ENCODE measurements around the gene ZW10. TPM values are rescaled to one million over a fixed set of nuclear protein-coding genes. Genes with fewer than 3 reads are reported as not detected.
"Not testable (repeated sequence)": the region's sequence is repeated elsewhere in the genome, so short reads cannot be mapped to it uniquely, and the experiment has no call there.

The ZW10 gene, protein sequence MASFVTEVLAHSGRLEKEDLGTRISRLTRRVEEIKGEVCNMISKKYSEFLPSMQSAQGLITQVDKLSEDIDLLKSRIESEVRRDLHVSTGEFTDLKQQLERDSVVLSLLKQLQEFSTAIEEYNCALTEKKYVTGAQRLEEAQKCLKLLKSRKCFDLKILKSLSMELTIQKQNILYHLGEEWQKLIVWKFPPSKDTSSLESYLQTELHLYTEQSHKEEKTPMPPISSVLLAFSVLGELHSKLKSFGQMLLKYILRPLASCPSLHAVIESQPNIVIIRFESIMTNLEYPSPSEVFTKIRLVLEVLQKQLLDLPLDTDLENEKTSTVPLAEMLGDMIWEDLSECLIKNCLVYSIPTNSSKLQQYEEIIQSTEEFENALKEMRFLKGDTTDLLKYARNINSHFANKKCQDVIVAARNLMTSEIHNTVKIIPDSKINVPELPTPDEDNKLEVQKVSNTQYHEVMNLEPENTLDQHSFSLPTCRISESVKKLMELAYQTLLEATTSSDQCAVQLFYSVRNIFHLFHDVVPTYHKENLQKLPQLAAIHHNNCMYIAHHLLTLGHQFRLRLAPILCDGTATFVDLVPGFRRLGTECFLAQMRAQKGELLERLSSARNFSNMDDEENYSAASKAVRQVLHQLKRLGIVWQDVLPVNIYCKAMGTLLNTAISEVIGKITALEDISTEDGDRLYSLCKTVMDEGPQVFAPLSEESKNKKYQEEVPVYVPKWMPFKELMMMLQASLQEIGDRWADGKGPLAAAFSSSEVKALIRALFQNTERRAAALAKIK
- total RNA-seq (2014; rRNA removed; shearing (Covaris generic)), result 32.8 and 43.2 TPM in 2 replicates

DNA sequence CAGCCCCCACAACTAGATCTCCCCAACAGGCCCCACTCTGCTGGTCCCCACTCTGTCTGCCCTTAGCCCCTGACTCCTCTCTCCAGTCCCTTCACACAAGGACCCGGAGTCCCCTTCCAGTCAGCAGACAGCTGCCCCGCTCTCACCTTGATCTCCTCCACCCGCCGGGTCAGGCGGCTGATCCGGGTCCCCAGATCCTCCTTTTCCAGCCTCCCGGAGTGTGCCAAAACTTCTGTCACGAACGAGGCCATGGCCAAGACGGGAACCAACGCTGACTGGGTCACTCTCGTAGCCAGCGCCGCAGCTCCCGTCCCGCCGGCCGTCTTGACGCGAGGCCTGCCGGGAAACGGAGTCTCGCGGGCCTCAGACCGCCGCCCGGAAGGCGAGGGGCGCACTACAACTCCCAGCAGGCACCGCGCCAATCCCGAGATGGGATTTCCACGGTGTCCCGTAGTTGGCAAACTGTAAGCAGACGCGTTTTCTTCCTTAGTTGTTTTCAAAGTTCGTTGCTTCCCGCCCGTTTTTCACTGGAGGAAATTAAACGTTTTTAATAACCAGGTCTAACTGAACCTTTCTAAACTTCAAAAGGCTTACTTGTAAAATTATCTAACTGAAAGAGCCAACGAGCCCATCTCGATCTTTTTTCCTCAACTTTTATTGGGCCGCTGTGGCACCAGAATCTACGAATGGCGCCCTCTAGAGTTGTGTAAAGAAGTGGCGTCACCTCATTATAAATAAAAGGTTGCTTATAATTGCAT, at the start of gene ZW10:
TSS of gene ZW10 (minus strand) at position 277 of the 758 bp plus-strand sequence. CDS start at position 251, 26 bp downstream.
- peak; percentile 97 for DNase-seq (ENCODE audit: low read depth)

DNA sequence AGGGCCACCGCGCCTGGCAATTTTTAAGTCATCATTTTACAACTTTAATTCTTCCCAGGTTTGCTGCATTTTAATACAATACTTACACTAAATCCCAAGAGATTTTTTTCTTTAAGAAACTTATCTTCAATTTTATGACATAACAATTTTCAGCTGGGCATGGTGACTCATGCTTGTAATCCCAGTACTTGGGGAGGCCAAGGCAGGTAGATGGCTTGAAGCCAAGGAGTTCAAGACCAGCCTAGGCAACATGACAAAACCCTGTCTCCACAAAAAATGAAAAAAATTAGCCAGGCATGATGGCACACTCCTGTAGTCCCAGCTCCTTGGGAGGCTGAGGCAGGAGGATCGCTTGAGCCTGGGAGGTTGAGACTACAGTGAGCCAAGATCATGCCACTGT, 44.9 kb upstream of the ZW10 start:
- peak; percentile 68 for DNase-seq (ENCODE audit: low read depth)

- DNase-seq (ENCODE audit: low read depth), result no peak
These were observed 44.1 kb upstream of the ZW10 start for GRCh38 chr11:113817626-113818025.

DNA sequence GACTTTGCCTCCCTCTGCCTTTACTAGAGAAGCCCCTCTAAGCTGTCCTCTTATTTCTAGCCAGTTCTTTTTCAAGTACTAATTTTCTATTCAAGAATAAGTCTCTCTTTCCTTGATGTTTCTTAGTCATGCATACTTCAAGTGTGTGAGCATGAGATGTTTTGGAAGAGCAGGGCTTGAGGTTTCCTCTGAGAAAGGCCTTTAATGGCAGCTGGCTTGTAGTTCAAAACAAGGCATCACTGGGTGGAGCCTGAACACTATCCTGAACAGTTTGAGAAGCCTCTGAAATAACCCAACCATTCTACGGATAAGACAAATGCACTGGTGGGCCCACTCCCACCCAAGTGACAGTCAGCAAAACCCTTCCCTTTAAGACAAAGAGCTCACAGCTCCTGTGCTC, 43.7 kb upstream of the ZW10 start:
- no peak for DNase-seq (ENCODE audit: low read depth)

GRCh38 chr11:113814181-113814580, 40.7 kb upstream of the ZW10 start:
- DNase-seq (ENCODE audit: low read depth), result no peak

GRCh38 chr11:113808931-113809330, 35.4 kb upstream of the ZW10 start:
- DNase-seq (ENCODE audit: low read depth), result no peak

- DNase-seq (ENCODE audit: low read depth), result peak; percentile 40
These were observed 32.9 kb upstream of the ZW10 start for GRCh38 chr11:113806406-113806805.

DNA sequence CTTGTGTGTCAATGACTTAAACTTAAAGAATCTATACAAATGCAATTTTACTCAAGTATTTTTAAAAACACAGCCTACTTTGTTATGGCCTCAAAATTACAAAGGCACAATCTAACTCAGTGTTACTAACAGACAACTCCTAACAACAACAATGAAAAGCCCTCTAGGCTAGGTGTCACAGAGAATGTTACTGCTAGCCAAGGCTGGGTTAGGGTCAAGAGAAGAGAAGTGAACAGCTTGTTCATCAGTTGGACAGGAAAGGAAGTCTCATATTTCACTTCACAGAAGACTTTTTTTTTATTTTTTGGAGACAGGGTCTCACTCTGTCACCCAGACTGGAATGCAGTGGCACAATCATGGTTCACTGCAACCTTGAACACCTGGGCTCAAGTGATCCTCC, 32.1 kb upstream of the ZW10 start:
- DNase-seq (ENCODE audit: low read depth), result peak; percentile 21

- no peak for DNase-seq (ENCODE audit: low read depth)
These were observed 29.1 kb upstream of the ZW10 start for GRCh38 chr11:113802621-113803020.

- peak; percentile 55 for DNase-seq (ENCODE audit: low read depth)
These were observed 23.3 kb upstream of the ZW10 start for GRCh38 chr11:113796663-113797259.

- DNase-seq (ENCODE audit: low read depth), result no peak
These were observed 16.3 kb upstream of the ZW10 start for GRCh38 chr11:113789675-113790320.

GRCh38 chr11:113789016-113789415, 15.5 kb upstream of the ZW10 start:
- not testable (repeated sequence) for DNase-seq (ENCODE audit: low read depth)

GRCh38 chr11:113782134-113782533, 8.6 kb upstream of the ZW10 start:
- no peak for DNase-seq (ENCODE audit: low read depth)

DNA sequence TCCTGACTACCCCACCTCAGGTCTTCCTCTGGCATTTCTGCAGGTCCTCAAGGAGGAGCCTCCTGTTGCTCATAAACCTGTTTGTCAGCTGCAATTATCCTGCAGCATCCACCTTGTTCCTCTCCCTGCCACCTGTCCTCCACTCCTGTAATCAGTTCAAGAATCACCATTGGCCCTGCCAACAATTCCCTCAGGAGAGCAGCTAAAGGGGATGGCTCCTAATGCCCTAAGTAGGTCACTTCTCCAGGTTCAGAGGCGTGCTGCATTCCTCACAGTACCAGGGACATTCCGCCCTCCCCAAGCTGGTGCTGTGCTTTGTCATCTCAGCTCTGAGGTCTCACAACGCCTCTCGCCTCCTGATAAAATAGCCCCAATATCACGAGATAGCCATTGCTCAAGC, 8.2 kb upstream of the ZW10 start:
- DNase-seq (ENCODE audit: low read depth), result no peak

GRCh38 chr11:113779496-113779895, 6.0 kb upstream of the ZW10 start, which contains the start of gene CLDN25:
CLDN25 (plus strand) TSS chr11:113779796; CDS start chr11:113779796, 0 bp downstream.
- DNase-seq (ENCODE audit: low read depth), result no peak

DNA sequence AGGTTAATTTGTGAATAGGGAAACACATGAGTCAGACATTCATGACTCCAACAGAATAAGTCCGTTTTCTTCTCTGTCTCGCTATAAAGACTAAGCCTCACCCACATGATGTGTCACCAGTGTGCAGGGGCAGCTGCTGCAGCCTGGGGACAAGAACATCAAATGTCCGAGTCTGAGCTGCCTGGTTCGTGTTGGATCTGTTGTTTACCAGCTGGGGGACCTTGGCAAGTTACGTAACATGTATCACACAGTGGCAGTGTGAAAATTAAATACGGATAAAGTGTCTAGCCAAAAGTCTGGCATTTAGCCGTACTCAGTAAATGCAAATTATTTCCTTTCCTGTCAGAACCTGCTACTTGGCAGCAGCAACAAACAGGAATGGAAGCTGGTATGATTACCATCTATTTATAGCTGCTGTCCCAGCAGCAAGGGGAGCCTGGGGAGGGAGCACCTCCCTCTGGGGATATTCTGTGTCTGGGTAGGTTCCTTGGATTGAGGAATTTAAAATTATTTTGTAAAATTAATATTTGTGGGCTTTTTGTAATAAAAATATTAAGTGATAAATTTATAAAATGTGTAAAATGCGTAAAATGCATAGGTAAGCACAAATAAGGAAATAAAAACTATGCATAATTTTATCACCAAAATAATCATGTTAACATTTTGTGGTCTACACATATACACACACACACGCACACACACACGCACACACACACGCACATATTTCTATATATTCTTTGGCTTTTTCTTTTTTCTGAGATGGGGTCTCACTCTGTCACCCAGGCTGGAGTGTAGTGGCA, 4.8 kb upstream of the ZW10 start:
- DNase-seq (ENCODE audit: low read depth), result peak; percentile 84

- no peak for DNase-seq (ENCODE audit: low read depth)
These were observed 647 bp upstream of the ZW10 start for GRCh38 chr11:113774174-113774503.

- peak; percentile 51 for DNase-seq (ENCODE audit: low read depth)
These were observed 438 bp downstream of the ZW10 start for GRCh38 chr11:113773092-113773415.

GRCh38 chr11:113771964-113772363, 1.5 kb downstream of the ZW10 start:
- no peak for DNase-seq (ENCODE audit: low read depth)

DNA sequence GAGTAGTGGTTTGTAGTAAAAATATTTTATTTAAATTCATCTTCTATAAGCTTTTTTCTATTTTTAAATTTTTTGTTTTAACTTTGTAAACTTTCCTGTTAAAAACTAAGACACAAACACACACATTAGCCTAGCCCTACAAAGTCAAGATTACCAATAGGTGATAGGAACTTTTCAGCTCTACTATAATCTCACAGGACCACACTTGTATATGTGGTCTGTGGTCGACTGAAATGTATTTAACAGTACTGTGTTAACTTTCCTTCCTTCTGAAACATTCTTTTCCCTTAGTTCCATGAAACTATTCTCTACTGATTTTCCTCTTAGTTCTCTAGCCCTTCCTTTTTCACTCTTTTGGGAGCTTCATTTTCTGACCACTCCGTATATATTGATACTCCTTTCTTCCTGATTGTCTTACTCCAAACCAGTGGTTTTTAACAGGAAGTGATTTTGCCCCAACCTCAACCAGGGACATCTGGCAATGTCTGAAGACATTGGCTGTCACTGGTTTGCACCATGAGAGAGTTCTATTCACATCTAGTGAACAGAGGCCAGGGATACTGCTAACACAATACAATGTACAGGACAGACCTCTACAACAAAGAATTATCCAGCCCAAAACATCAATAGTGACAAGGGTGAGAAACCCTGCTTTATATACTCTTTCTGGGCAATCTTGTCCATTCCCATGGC, 8.8 kb downstream of the ZW10 start:
- DNase-seq (ENCODE audit: low read depth), result no peak
